Fibroblast of skin of abdomen (primary cell): ENCODE results near the gene LARGE1.

Experiments
- DNase-seq: peaks from one replicate; pipeline ENCODE4 v3.0.0-alpha.2; 2013

Gene LARGE1

GRCh38 chr22:33302549-33302948 is 617.7 kb downstream of the LARGE1 start:
- DNase-seq: no peak

GRCh38 chr22:33302049-33302545 is 618.2 kb downstream of the LARGE1 start:
- peak; percentile 59 for DNase-seq

GRCh38 chr22:33300165-33300564 is 620.1 kb downstream of the LARGE1 start:
- no peak for DNase-seq

GRCh38 chr22:33299245-33299956 is 620.9 kb downstream of the LARGE1 start:
- DNase-seq: no peak

GRCh38 chr22:33296941-33297340 is 623.3 kb downstream of the LARGE1 start:
- no peak for DNase-seq

- DNase-seq: no peak
These were observed 632.2 kb downstream of the LARGE1 start for GRCh38 chr22:33288078-33288477.

GRCh38 chr22:33275073-33275443 is 645.2 kb downstream of the LARGE1 start:
- no peak for DNase-seq

- no peak for DNase-seq
These were observed 645.8 kb downstream of the LARGE1 start for GRCh38 chr22:33274214-33275072.

- no peak for DNase-seq
These were observed 647.4 kb downstream of the LARGE1 start for GRCh38 chr22:33272871-33273270.

GRCh38 chr22:33272180-33272579 is 648.1 kb downstream of the LARGE1 start:
- DNase-seq: no peak

GRCh38 chr22:33271390-33272161 is 648.7 kb downstream of the LARGE1 start:
- no peak for DNase-seq

GRCh38 chr22:33270596-33270995 is 649.7 kb downstream of the LARGE1 start:
- no peak for DNase-seq

- DNase-seq: no peak
These were observed 658.6 kb downstream of the LARGE1 start for GRCh38 chr22:33261699-33262098.

GRCh38 chr22:33260498-33260897 is 659.8 kb downstream of the LARGE1 start:
- no peak for DNase-seq

GRCh38 chr22:33255791-33256190 is 664.5 kb downstream of the LARGE1 start:
- DNase-seq: no peak

GRCh38 chr22:33248948-33249347 is 671.3 kb downstream of the LARGE1 start:
- DNase-seq: no peak

GRCh38 chr22:33247758-33248157 is 672.5 kb downstream of the LARGE1 start:
- no peak for DNase-seq

GRCh38 chr22:33242078-33242477 is 678.2 kb downstream of the LARGE1 start:
- no peak for DNase-seq

- DNase-seq: no peak
These were observed 679.3 kb downstream of the LARGE1 start for GRCh38 chr22:33240888-33241475.

- no peak for DNase-seq
These were observed 688.2 kb downstream of the LARGE1 start for GRCh38 chr22:33232071-33232470.

GRCh38 chr22:33227791-33228190 is 692.5 kb downstream of the LARGE1 start:
- no peak for DNase-seq

- no peak for DNase-seq
These were observed 695.4 kb downstream of the LARGE1 start for GRCh38 chr22:33224841-33225240.
